NCI-H748 treated with DMSO at 0.1 percent for 48 hours (cell line): ENCODE results near the gene UBE2U.
A peak's percentile ranks its signal among the peaks of the same experiment; 100 is the strongest.

Experiments
- DNase-seq: peaks from one replicate; lab custom pipeline; 2025; lab: John Stamatoyannopoulos, UW

UBE2U gene, protein sequence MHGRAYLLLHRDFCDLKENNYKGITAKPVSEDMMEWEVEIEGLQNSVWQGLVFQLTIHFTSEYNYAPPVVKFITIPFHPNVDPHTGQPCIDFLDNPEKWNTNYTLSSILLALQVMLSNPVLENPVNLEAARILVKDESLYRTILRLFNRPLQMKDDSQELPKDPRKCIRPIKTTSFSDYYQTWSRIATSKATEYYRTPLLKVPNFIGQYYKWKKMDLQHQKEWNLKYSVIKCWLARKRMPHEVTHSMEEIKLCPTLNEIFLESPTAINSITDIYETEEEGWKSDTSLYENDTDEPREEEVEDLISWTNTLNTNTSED

DNA sequence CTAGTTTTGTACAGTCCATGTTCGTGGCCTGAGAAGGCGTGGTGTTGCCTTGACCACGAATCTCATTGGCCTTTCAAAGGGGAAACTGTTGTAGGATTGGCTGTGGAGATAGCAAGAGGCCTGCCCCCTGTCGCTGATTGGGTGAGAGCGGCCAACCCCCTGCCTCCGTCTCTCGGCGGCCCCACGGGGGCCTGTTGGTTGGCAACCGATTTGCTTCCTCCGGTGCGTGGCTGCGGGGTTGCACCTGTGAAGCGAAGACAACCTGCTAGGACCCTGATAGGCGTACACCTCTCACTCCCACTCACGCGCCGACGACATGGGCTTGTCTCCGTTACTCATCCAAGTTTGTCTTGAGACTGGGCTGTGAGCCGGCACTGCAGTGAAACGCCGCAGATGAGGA is at the start of gene UBE2U:
Gene UBE2U, plus strand, starts transcription at position 204 of the 400 bp plus-strand sequence. CDS start 428 bp downstream, outside the sequence.
- DNase-seq, result no peak

DNA sequence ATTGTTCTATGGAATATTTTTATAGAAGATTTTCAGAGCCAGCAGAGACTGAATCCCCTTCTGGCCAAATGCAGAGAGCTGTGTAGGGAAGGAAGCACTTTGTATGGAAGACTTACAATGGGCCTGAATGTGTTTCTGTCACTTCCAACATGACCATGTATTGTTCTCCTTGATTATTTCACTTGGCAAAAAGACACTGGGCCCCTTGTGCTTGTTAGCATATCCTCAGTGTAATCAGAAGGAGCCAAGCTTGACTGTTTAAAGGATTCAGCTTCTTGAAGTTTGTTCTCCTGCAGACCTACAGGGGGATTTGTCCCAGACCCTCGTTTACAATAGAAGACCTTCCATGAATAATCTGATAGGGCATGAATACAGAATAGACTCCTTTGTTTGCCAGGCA is 48.1 kb upstream of the UBE2U start:
- no peak for DNase-seq

DNA sequence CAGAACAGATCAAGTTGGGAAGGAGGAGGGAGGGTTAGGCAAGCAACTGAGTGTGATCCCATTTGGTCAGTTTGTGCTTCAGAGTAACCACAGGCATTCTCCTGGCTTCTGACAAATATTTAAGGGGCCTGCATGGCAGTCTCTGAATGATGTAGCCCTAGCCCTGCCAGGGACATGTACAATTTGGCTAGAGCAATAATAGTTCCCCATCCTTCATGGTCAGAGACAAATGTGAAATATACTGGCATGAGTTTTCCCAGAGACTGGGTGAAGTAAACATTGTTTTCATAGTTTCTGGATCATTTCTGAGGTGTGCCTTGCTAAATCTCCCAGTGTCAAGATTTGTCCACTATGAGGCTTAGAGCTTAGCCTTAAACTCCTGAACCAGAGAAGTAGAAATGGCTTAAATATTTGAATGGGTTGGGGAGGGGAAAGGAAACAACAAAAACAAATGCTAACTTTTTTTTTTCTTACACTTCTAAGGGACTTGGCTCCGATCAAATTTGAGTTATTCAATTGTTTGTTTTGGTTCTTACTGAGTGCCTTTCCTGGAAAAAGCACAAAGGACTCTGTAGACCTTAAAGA is 42.0 kb upstream of the UBE2U start:
- no peak for DNase-seq

DNA sequence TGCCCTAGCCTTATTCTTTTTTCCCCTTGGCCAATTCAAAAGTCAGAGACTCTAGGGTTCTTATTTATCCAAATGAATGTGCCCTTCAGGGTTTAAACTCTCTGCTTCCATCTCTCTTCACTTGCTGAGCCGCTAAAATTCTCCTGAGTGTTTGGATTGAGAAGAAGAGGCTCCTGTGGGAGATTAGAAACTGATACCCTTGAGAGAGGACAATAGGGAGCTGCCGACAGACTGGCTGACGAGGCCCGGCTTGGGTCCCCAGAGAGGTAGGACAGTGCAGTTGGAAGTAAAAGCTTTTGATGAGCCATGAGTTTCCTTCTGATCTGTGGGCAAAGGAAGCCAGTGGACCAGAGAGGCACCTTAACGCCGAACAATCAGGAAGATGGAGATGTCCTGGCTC is 41.3 kb upstream of the UBE2U start:
- DNase-seq, result no peak

DNA sequence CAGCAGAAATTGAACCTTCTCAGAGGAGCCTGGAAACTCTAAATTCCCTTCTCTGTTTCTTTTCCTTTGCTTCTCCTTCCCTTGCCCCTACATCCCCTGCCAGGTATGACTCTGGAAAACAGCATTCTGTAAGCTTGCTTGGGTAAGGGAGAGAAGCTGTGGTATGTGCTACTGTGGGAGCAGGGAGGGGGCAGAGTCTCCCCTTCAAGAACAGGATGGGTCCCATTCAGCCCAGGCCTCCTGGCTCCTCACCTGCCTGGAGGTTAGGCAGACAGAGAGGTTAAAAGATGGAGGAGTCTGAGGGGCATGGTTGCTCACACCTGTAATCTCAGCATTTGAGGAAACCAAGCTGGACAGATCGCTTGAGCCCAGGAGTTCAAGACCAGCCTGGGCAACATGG is 40.6 kb upstream of the UBE2U start:
- no peak for DNase-seq

DNA sequence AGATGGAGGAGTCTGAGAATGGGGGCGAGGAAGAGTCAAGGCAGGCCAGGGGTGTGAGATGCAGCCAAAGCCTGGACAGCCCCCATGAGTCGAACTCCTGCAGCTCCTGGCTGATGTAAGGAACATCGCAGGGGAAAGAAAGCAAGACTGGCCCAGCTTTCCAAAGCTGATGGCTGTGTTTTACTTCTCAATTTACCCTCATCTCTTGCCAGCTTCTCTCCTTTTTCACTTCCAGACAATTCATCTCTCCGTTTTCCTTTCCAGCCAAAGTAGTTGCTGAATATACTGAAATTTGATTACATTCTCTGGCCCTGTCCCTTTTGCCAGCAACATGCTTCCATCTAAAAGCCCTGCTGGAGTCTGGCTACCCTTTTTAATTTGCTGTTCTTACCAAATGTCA is 40.0 kb upstream of the UBE2U start:
- no peak for DNase-seq

DNA sequence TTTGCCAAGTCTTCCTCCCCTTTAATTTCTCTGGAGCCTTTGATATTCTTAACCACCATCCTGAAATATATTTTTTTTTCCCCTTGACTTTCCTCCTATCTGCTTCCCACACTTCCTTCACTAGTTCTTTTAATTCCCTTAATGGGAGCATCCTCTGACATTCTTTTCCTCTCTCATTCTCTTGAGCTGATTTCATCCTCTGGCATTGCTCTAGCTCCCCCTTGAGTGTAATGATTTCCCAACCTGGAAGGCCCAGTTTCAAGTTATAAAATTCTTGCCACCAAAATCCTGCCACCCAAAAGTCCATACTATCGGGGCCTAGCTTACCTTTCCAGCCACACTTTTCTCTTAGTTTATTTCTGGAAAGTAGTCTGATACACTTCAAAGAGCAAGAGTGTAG is 39.5 kb upstream of the UBE2U start:
- no peak for DNase-seq

DNA sequence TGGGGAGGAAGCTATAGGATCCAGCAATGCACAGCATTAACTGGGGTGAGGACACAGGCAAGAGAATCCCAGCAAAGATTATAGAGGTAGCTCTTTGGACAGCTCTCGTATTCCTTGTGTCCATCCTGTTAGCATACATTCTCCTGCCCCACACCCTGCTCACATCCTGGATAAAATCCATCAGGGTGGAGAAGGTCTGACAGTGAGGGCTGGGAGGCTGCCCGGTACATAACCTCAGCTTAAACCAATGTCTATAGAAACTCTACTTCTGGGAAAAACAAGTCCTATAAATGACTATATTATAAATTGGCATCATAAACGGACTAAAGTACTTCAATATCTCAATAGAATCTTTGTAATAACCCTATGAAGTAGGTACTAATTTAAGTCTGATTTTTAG is 36.8 kb upstream of the UBE2U start:
- DNase-seq, result no peak

DNA sequence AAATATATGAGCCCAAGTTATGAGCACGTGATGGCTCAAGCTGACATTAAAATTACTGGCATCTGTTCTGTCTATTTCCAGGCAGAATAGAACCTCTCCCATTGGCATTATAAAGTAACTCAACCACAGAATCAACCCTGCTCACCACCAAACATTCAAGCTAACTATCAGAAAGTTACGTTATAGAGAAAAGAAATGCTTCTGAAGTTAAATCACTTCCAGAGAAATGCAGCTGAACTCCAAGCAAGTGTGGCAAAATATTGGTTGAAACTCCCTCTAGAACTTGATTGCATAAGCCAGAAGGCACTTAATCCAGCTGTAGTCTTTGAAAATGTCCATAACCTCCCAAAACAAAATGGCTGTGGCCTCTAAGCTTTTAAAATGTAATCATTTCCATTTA is 36.2 kb upstream of the UBE2U start:
- no peak for DNase-seq

DNA sequence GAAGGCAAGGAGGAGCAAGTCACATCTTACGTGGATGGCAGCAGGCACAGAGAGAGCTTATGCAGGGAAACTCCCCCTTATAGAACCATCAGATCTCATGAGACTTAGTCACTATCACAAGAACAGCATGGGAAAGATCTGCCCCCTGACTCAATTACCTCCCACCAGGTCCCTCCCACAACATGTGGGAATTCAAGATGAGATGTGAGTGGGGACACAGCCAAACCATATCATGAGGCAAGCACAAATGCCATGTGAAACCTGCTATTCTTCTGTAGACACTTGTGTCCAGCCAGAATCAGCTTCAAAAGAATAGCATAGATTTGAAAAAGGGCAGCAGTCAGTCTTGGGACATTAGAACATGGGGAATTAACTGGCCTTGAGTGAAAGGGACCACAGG is 32.2 kb upstream of the UBE2U start:
- DNase-seq, result no peak

DNA sequence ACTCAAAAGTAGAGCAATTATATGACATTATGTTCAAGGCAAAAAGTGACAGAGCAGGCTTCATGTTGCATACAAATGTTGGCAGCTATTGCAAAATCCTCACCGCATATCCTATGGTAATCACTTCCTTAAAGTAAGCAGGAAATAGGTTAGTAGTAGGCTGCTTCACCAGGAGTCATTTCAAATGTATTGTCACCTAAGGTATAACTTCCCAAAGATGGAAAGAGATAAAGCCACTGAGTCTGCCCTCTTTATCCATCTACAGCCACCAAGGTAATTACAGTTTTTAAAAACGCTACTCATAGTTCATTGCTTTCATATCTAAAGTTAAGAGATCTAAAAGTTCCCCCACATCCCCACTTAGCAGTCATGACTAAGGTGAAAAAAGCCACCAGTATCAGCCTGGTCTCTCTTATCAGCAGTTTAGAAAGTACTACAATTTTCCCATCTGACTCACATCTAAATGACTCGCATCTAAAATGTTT is 31.6 kb upstream of the UBE2U start:
- DNase-seq, result peak; percentile 29

DNA sequence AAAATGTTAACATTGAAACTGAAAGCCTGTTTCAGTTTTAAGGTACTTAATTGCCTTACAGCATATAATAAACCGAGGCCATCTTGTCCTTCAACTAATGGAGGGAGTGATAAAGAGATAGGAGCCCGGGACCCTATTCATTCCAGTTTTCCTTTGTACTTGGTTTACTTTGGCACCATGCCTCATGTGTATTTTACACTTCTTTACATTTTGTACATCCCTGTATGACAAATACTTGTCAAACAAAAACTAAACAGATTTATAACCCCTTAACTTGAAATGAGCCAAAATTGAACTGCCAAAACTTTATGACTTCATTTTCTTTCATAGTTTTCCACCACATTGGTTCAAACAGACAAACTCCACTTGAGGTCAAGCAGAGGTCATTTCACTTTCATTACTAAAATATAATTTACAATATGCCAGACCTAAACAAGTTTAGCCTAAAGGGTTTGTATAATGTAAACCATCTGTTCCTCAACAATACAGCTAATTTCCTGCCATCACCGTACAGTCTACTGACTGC is 30.9 kb upstream of the UBE2U start:
- DNase-seq, result peak; percentile 95

DNA sequence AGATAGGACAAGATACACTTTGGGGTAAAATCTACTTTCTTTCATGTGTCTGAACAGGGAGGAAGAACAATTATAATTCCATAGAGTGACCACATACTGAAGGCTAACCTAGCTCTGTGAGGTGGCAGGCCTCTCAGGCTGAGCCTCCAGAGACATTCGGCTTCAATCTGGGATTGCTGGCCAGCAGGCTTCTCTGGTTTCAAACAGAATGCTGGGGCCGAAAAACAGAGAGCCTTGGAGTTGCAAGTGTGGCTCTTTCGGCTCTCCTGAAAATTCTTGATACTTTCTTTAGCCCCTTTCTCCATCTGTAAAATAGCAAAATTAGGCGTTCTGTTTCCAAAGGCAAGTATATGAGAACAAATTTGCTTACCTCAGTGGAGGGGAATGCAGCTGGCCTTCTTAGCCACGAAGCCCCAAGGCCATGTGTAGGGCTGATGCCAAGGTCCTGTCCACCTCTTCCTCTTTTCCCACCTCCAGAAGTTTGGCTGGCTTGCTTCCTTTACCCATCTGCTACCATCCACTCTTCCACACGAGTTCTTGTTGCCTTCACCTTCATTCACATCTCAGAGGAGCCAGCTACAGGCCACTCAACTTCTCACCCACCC is 30.0 kb upstream of the UBE2U start:
- DNase-seq, result no peak

DNA sequence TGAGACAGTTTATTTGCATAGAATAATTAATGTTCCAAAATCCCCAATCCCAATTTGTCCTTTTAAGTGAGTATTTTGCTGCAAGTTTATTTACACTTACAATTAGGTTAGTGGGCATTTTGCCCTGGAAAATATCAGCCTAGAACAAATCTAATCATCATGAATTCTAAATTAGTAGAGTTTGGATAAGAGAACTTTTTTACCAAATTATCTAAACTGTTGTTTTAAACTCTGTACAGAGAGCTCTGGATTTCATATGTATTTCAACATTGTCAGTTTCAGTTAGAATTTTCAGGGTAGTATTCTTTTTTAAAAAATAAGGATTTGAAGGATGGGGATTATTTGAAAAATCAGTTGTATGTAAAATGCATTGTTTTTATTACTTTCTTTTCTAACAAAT is 27.8 kb upstream of the UBE2U start:
- no peak for DNase-seq

DNA sequence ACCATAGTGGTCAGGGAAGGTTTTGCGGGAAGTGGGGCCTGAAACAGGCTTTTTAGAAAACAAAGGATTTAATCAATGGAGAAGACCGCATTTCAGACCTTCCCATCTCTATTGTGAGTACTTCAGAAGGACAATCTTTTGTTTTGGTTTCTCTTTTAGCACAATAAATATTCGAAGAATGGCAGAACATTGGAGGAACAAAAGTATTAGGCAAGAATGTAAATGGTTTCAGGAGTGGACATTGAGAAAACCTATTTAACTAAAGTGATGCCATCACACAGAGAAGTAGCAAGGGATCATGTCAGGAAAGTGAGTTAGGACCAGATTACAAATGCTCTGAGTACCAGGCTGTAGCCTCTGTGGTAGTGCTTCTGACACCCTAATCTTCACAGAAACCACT is 26.8 kb upstream of the UBE2U start:
- no peak for DNase-seq

DNA sequence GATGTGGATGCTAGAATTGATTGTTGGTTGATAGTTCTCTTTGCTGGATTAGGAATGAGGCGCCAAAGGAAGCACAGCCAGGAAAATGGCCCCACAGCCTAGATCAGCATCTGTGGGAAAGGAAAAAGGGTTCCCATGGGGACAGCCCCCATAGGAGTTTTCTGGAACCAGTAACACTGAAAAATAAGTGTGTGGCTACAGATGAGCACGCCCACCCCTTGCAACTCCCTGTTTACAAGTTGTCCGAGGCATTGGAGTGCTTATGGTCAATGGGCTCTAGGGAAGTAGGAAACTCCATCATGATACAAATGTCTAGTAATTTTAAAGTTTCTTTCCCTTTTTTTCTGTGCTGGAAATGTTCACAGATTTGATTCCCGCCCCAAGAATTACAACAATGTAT is 23.8 kb upstream of the UBE2U start:
- DNase-seq, result no peak

DNA sequence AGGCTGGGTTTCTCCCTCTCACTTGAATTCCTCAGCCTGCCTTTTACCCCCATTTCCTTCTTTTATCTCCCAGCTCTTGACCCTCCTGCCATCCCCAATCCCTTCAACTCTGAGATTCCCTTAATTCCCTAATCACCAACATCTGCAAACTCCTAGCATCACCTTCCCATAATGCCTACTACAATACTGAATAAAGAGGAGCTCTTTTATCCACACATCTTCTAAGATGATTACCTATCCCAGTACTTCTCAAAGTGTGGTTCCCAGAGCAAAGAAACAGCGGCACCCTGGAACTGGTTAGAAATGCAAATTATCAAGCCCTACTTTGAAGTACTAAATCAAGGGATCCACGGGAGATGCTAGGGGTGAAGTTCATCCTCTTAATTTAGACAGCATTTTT is 21.2 kb upstream of the UBE2U start:
- DNase-seq, result no peak

DNA sequence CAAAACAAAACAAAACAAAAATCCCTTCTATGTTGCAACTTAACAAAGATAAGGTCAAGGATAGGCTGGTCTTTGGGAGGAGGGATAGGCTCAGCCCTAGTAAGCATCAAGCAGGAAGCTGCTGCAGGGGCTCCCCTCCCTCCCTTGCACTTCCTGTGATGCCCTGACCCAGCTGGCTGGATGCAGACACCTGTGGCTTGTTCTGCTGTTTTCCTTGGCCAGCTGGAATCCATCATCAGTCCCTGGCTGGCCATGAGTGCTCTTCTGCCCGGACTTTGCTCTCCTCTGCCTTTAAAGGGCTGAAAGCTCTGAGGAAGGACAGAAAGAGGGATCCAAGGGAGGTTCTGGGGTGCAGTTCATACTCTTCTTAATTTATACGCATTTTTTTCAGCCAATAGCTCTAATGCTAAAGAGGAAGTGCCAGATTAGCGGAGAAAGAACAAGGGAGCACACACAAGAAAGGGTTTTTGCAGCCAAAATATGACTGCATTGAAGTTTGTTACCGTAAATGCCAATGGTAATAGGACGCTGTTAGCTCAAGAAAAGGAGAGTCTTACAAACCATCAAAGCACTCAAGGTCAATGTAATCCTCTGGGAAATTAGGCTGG is 19.9 kb upstream of the UBE2U start:
- DNase-seq, result no peak

DNA sequence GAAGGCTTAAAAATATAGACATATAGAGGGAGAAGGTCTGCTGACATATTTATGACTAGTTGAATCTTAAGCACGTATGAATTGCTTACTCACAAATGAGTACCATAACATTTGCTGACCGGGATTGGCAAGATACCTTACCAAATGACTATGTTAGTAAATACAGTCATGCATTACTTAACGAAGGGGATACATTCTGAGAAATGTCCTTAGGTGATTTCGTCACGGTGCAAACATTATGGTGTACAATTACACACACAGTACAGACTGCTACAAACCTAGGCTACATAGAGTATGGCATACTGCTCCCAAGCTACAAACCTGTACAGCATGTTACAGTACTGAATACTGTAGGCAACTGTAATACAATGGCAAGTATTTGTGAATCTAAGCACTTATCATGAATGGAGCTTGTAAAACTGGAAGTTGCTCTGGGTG is 19.4 kb upstream of the UBE2U start:
- no peak for DNase-seq

DNA sequence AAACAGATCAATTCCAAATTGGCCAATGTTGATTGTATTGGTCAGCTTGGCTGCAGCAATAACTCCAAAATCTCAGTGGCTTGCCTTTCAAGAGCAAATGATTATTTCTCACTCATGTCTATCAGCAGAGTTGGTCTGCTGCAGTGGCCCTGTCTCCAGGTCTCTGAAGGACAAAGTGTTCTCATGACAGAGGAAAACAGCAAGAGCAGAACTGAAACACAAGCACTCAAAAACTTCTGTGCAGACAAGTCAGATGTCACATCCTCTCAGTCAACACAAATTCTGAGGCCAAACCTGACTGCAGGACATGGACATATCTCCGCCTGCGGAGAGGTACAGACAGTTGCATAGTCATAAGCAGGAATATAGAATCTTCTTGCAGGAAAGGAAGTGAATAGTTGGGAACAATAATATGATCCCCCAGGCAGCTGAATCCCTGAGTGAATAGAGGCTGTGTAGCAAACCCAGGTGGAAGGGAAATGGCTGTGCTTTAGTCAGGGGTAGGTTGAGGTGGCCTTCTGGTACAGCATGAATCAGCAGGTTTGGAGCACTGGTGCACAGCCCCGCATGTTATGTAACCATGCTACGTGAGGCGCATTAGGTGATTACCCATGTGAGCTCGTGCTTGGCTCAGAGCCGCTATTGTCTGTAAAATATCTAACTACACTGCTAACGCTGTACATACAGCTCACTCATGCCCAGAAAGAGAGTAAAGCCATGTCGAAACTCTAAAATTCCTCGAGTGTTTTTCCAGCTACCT is 17.1 kb upstream of the UBE2U start:
- DNase-seq, result no peak

DNA sequence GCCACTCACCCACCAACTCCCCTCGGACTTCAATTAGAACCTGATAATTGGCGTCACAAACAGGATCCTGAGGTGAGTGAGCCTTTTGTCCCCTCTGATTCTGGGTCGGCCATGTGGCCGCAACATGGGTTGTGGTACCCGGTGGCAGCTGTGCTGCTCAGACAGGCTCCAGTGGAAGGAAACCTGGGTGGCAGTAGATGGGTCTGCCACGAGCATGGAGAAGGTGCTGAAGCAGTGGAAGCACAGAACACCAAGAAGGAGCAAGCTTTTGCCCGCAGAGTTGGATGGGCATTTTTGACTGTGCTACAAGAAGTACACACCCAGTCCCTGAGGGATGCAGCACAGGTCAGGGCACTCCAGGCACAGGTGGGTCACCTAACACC is 16.5 kb upstream of the UBE2U start:
- no peak for DNase-seq

DNA sequence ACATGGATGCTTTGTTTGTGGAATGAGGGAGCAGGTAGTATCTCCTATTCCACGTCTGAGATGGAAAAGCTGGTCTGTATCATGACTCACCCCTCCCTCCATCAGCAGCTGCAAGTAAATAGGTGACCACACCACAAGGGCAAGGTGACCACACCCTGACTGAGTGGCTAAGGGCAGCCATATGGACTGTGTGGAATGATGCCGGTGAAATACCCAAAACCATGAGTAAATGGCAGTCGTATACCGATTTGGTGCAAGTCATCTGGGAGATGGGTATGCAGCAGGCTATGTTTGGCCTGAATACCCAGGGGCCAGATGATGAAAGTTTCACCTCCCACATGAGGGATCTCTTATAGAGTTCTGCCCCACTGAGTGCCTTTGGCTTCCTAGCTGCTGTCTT is 15.8 kb upstream of the UBE2U start:
- DNase-seq, result no peak
